Right ventricle myocardium inferior (tissue), 1 donor: ENCODE results near the gene LRRC34. TPM values are rescaled to one million over a fixed set of nuclear protein-coding genes. Genes with fewer than 3 reads are reported as not detected.

Source experiments
- ATAC-seq: fragments of 200-7000 bp; cut with Tn5 transposase; one replicate; pipeline ENCODE4 v1.9.1; 2020; ENCODE audit warnings: mild to moderate bottlenecking, moderate library complexity
- DNase-seq: peaks from one replicate; pipeline ENCODE4 v3.0.0; 2021; ENCODE audit errors: missing footprints
- intact Hi-C: fragments of 100-400 bp; cut with DNase I; formaldehyde crosslinking; loops from one replicate; pipeline ENCODE4 v1.11.0; 2022
- total RNA-seq: library from RNA; stranded (reverse); fragmentation: NEBNext Ultra II Directional; extraction: Animal tissue kit (Norgen Biotek cat#: 25700); gene quantifications from one replicate; pipeline ENCODE4 v1.2.1, GENCODE V29; 2021
- donor health status: DM: no; HTN: yes; CAD: no; lungs with severe emphysema.

LRRC34 gene
- total RNA-seq, 1 donor from 2014 or later, result 1.6 TPM

DNA sequence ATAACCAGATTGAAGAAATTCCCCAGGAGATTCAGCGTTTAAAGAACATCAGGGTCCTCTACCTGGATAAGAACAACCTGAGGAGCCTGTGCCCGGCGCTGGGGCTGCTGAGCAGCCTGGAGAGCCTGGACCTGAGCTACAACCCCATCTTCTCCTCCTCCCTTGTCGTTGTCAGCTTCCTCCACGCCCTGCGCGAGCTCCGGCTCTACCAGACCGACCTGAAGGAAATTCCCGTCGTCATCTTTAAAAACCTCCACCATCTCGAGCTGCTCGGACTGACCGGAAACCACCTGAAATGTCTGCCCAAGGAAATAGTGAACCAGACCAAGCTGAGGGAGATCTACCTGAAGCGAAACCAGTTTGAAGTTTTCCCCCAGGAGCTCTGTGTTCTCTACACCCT is 9.4 kb upstream of the LRRC34 start:
- intact Hi-C loops, result no loop called here
- ATAC-seq (no peak), DNase-seq (no peak)

DNA sequence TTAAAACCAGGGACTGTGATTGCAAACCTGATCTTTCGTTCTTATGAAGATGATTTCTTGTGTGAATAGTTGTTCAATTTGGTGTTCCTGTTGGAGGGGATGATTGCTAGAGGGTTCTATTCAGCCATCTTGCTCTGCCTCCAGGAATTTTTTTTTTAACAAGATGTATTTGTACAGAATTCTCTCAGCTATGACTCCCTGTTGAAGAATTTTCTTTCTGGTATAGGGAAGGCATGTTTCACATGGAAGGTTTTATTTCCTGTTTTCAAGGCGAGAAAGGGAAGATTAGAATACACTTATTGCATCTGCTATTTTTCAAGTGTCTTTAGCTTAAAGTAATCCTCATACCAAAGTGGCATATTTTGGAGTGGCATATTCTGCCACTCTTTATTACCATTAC is 5.6 kb upstream of the LRRC34 start:
- no peak for DNase-seq
- ATAC-seq, result no peak
- intact Hi-C loops, result no loop called here

DNA sequence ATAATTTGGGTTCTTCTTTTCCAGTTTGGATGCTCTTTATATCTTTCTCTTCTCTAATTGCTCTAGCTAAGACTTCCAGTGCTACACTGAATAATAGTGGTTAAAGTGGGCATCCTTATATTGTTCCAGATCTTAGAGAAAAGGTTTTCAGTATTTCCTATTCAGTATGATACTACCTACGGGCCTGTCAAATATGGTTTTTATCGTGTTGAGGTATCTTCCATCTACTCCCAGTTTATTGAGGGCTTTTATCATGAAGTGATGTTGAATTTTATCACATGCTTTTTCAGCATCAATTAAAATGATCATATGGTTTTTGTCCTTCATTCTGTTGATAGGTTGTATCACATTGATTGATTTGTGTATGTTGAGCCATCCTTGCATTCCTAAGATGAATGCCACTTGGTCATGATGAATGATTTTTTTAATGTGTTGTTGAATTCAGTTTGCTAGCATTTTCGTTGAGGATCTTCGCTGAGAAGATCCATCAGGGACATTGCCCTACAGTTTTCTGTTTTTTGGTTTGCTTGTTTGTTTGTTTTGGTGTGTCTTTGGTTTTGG is 3.0 kb upstream of the LRRC34 start:
- intact Hi-C loops, result no loop called here
- DNase-seq, result no peak
- no peak for ATAC-seq

GRCh38 chr3:169813757-169814517 is 1.2 kb upstream of the LRRC34 start:
- DNase-seq (no peak), ATAC-seq (no peak)

DNA sequence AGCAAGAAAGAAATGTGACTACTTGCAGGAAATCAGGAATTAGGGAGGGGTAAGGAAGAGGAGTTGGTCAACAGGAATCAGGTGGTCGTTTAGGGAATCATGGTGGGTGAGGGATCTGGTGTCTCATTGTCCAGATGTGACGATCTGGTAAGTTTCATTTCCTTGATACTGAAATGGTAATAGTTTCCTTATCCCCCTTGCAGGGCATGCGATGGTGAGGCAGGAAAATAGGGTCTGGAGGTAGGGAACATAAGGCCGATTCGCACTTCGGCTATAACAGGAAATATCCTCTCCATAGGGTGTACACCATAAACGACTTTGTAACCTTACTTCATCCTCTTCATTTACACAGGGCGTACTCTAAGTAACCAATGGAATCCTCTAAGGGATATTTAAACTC is 574 bp upstream of the LRRC34 start:
- intact Hi-C loops, result no loop called here
- DNase-seq (no peak), ATAC-seq (no peak)

More at GRCh38 chr3:169813757-169814517, 1.2 kb upstream of the LRRC34 start:
- intact Hi-C loops, result no loop called here

DNA sequence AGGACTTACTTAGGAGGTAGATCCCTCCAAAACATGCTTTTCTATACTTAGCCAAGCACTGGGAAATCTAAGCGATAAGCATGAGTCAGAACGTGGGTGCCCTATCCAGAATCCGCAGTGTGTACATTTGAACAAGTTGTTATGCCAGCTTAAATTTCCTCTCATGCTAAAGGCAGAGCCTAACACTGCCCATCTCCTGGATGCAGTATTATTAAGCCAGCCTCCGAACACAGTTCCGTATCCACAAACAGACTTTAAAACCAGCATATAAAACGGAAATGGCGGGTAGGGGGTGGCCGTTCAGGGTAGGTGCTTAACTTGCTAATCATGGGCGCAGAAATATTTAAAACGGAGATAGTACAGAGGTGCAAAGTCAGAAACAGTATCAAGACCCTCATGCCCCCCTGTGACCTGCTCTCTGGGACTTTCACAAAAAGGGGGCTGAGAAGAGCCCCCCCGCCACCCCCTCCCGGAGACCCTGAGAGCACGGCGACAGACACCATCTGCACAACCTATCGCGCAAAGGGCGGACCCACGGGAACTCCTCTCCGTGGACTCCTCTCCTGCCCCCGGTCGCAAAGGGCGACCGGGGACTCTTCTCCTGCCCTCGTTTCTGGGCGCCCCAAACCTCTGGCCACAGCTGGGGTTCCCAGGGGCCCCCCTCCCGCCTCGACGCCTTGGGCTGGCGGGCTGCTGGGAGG is 923 bp downstream of the LRRC34 start:
- ATAC-seq (peak; percentile 53), DNase-seq (no peak)
- intact Hi-C loops, result no loop called here

- intact Hi-C loops, result no loop called here
- ATAC-seq (no peak), DNase-seq (no peak)
Measured at GRCh38 chr3:169809230-169809795, 3.4 kb downstream of the LRRC34 start.

- intact Hi-C loops, result no loop called here
- DNase-seq, result no peak
- ATAC-seq, result no peak
Measured at GRCh38 chr3:169804681-169805080, 8.0 kb downstream of the LRRC34 start.

DNA sequence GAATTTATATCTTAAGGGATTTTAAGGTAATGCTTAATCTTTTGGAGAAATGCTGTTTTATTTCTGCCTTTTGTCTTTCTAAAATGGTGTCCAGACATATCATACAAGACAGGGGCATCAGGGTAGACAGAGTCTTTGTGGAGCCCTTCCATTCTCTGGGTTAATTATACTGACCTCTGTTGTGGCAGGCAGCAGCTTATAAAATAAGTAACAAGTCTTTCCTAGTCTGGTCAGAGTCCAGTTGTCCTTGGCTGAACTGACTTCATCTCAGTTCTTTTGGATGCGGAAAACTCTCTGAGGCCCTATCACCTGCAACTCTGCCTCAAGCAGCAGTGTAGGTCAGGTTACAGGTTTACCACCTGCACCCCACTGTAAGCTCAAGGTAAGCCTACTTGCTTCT is 20.3 kb downstream of the LRRC34 start:
- no peak for DNase-seq
- intact Hi-C loops, result no loop called here
- ATAC-seq, result no peak

GRCh38 chr3:169790687-169791429 is 21.8 kb downstream of the LRRC34 start:
- DNase-seq, result no peak
- intact Hi-C loops, result no loop called here
- ATAC-seq, result no peak

GRCh38 chr3:169790219-169790618 is 22.5 kb downstream of the LRRC34 start:
- DNase-seq, result no peak
- ATAC-seq, result no peak
- intact Hi-C loops, result no loop called here

DNA sequence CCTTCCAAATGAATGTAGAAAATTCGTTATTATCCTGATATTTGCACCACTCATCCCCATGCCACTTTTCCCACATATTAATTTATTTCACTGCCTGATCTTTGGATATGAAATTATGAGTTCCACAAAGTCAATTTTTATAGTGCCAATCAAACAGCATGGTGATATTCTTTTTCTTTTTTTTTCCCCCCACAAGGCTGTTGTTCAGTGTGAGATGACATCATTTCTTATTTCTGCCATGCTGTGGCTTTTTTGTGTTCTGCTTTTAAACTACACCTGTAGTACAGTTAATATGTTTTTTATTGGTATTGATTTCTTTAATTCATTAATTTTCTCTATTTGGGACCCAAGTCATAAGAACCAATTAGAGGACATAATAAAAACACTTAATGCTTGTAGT is 24.9 kb downstream of the LRRC34 start:
- intact Hi-C loops, result no loop called here
- no peak for DNase-seq
- ATAC-seq, result no peak

DNA sequence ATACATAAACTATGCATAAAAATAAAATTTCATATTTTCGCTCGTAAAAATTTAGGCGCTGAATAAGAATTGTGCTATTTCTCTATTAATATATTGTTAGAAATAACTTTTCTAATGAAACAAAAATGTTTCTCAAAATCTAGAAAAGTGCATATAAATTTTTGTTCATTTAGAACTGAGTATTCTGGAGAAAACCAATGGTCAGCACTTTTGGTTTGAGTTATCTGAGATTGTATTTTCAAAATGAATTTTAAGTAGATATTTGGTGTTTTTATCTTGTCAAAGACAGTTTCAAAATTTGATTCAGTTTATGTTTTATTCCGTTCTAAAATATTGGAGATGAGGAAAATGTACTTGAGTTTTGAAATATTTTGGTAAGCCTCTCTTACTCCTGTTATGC is 25.6 kb downstream of the LRRC34 start:
- no peak for ATAC-seq
- intact Hi-C loops, result no loop called here

DNA sequence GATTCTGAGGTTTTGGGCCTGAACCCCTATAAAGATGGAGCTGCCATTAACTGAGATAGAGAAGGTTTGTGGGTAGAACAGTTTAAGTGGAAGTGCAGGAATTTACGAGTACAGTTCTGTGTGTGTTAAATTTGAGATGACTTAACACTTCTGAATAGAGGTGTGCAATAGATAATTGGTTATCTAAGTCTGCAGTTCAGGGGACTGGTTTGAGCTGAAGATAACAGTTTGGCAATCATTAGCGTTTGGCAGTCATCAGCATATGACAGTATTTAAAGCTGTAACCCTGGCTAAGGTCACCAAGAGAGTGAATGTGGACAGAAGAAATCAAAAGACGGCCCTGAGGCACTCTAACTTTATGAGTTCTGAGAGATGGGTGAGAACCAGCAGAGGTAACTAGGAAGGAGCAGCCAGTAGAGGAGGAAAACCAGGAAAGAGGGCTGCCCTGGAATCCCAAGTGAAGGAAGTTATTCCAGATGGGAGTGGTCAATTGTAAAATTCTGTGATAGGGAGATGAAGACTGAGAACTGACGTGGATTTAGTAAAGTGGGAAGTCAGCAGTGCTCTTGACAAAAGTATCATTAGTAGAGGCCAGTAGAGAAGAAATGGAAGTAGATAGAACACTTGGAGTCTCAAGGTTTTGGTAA is 31.4 kb downstream of the LRRC34 start:
- ATAC-seq (no peak), DNase-seq (no peak)
- intact Hi-C loops, result no loop called here

More for the DNA sequence above, 25.6 kb downstream of the LRRC34 start:
- no peak for DNase-seq

DNA sequence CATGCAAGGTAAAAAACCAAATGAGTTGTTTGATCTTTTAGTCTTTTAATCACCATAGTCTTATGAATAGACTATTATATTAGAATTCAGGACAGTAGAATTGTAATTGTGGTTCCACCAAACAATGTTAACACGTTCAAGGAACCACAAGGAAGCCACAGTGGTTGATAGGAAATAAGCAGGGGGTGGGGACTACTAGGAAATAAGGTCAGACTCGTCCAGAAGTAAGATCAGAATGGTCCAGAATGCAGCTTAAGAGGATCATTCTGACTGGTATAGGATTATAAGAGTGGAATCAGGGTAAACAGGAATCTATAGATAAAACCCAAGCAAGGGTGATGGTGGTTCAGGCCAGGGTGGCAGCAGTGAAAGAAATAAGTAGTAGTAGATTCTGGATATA is 32.0 kb downstream of the LRRC34 start:
- no peak for ATAC-seq
- intact Hi-C loops, result no loop called here
- DNase-seq, result no peak

DNA sequence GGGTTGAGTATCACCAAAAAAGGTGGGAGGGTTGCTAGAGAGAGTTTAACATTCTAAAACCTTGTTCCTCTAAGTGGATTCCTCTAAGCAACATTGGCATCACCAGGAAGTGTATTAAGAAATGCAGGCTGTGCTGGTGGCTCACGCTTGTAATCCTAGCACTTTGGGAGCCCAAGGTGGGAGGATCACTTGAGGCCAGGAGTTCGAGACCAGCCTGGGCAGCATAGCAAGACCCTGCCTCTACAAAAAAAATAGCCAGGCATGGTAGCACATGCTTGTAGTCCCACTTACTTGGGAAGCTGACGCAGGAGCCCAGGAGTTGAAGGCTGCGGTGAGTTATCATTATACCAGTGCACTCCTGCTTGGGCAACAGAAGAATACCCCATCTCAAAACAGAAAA is 34.9 kb downstream of the LRRC34 start:
- no peak for DNase-seq
- intact Hi-C loops, result loop anchor here (10.0 kb wide), 1 partner anchor 187 kb away; the partner anchor contains the start of gene SEC62

DNA sequence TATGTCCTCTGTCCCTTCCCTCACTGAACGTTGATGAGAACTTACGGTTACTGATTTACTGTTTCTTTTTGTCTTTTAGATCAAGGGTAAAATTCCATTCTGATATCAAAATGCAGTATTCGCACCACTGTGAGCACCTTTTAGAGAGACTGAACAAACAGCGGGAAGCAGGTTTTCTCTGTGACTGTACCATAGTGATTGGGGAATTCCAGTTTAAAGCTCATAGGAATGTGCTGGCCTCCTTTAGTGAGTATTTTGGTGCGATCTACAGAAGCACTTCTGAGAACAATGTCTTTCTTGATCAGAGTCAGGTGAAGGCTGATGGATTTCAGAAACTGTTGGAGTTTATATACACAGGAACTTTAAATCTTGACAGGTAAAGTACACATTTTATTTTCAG is 38.5 kb downstream of the LRRC34 start:
- intact Hi-C loops, result loop anchor here (10.0 kb wide), 1 partner anchor 191 kb away; the partner anchor contains the start of gene SEC62
- ATAC-seq, result no peak

More for the DNA sequence above, 34.9 kb downstream of the LRRC34 start:
- ATAC-seq, result no peak

More for the DNA sequence above, 38.5 kb downstream of the LRRC34 start:
- no peak for DNase-seq
